Fibroblast of skin of abdomen (primary cell): Measurements from ENCODE around the gene PRPF40A. TPM values are rescaled to one million over a fixed set of nuclear protein-coding genes. Genes with fewer than 3 reads are reported as not detected.
"Not testable (repeated sequence)": the region's sequence is repeated elsewhere in the genome, so short reads cannot be mapped to it uniquely, and the experiment has no call there.

Experiments
- DNase-seq: peaks from one replicate; pipeline ENCODE4 v3.0.0-alpha.2; 2013
- polyA plus RNA-seq, 2 experiments: library from polyadenylated mRNA; unstranded; fragments of 120-200 nt; gene quantifications; one replicate each; pipeline ENCODE4 v1.2.1, GENCODE V29; 2013; ENCODE audit not compliant: insufficient read length in 2 of 2

Gene PRPF40A
- 92.4 TPM for polyA plus RNA-seq (2013, experiment 1 of 2; ENCODE audit: insufficient read length)
- 94.8 TPM for polyA plus RNA-seq (2013, experiment 2 of 2; ENCODE audit: insufficient read length)

GRCh38 chr2:152717228-152718075 is at the start of gene PRPF40A:
PRPF40A (minus strand) TSS chr2:152717461; CDS start chr2:152717439, 22 bp downstream.
- DNase-seq = peak; percentile 98

- peak; percentile 67 for DNase-seq
These were observed 49.7 kb upstream of the PRPF40A start for GRCh38 chr2:152766928-152767327.

DNA sequence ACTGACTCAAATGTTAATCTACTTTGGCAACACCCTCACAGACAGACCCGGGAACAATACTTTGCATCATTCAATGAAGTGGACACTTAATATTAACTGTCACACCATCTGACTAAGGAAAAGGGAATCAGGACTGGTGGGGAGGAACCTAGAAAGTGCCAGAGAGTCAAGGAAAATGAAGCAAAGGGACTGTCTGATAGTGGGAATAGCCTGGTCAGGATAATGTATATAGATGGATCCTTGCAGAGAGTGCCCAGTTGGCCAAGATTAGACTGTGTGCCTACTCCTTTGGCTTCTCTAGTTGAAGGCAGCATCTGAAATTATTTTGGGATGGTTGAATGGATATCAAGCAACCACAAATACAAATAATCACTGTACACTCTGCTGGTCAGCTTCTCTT is 46.4 kb upstream of the PRPF40A start:
- no peak for DNase-seq

DNA sequence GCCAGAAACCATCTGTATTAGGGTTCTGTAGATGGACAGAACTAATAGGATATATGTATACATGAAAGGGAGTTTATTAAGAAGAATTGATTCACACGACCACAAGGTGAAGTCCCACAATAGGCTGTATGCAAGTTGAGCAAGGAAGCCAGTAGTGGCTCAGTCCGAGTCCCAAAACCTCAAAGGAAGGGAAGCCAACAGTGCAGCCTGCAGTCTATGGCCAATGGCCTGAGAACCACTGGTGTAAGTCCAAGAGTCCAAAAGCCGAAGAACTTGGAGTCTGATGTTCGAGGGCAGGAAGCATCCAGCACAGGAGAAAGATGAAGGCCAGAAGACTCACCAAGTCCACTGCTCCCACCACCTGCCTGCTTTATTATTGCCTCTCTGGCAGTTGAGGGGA is 45.9 kb upstream of the PRPF40A start:
- DNase-seq = not testable (repeated sequence)

- DNase-seq = peak; percentile 67
These were observed 44.9 kb upstream of the PRPF40A start for GRCh38 chr2:152762202-152762601.

GRCh38 chr2:152761214-152761613 is 44.0 kb upstream of the PRPF40A start:
- DNase-seq = no peak

GRCh38 chr2:152759290-152760072 is 42.2 kb upstream of the PRPF40A start:
- no peak for DNase-seq

DNA sequence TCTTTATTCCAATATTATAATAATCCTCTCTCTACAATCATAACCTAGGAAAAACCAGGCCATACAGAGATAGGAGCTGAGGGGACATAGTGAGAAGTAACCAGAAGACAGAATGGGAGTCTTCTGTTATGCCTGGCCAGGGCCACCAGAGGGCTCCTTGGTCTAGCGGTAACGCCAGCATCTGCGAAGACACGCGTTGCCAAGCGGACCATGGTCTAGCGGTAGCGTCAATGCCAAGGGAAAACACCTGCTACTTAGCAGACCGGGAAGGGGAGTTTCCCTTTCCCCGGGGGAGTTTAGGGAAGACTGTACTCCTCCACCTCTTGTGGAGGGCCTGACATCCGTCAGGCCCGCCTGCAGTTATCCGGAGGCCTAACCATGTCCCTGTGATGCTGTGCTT is 37.8 kb upstream of the PRPF40A start:
- peak; percentile 17 for DNase-seq

- peak; percentile 47 for DNase-seq
These were observed 30.5 kb upstream of the PRPF40A start for GRCh38 chr2:152747751-152748150.

DNA sequence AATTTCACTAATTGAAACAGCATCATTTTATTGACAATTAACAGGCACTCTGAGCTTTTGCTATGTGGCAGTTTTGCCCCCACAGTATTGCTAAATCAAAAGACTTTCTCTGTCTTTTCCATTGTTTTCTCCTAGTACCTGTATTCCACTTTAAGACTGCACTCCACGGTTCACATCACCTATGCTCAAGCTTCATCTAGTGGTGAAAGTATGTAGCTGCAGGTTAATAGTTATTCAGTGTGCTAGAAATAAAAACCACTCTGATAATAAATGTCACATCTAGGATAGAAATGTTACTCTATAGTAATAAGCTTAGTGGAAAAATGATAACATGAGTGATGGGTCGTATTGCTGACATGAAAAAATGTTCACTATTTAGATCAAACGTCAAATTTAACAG is 25.7 kb upstream of the PRPF40A start:
- peak; percentile 3 for DNase-seq

DNA sequence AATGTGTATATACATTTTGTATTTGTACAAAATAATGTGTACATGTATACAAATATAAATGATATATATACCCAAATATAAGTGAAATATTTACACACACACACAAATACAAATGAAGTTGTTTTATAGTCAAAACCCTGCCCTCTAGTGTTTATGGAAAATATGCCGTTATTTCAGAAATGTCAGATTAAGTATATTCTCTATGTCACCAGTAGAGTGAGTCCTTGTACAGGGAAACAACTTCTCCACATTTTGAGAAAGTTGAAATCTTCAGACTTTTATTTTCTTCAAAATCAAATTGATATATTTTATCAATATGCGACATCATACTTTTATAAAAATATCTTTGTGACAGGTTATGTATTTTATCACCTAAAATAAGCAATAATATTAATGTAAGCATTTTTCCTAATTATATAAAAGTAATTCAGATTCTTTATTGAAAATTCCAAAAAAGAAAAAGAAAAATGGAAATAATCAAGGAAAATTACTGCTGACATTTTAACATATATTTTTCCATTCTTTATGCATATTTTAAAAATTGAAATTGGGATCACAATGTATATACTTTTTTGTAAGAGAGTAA is 23.6 kb upstream of the PRPF40A start:
- peak; percentile 54 for DNase-seq

- DNase-seq = not testable (repeated sequence)
These were observed 22.4 kb upstream of the PRPF40A start for GRCh38 chr2:152739705-152740104.

DNA sequence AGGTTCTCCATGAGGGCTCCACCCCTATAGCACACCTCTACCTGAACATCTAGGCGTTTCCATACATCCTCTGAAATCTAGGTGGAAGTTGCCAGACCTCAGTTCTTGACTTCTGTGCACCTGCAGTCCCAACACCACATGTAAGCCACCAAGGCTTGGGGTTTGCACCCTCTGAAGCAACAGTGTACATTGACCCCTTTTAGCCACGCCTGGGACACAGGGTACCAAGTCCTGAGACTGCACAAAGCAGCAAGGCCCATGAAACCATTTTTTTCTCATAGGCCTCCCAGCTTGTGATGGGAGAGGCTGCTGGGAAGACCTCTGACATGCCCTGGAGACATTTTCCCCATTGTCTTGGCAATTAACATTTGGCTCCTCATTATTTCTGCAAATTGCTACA is 21.2 kb upstream of the PRPF40A start:
- no peak for DNase-seq

DNA sequence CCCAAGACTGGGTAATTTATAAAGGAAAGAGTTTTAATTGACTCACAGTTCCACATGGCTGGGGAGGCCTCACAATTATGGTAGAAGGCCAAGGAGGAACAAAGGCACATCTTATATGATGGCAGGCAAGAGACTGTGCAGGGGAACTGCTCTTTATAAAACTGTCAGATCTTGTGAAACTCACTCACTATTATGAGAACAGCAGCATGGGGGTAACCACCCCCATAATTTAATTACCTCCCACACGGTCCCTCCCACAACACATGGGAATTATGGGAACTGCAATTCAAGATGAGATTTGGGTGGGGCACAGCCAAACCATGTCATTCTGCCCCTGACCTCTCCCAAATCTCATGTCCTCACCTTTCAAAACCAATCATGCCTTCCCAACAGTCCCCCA is 20.2 kb upstream of the PRPF40A start:
- DNase-seq = not testable (repeated sequence)

- no peak for DNase-seq
These were observed 13.5 kb upstream of the PRPF40A start for GRCh38 chr2:152730591-152731333.

DNA sequence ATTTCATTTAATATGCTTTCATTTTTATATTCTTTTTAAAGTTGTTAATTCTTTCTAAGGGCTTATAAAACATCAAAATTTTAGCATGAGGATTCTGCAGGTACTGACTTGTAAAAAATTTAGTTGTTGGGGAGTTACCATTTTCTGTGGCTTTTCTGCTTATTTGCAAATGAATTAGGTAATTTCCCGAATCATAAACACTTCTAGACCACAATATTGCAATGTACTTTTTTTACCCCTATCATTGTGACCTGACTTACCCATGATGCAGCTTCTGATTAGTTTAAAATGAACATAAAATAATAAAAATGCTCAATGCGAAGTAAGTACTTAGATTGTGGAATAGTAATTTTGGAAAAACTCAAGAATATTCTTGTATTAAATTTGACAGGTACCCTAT is 12.6 kb upstream of the PRPF40A start:
- no peak for DNase-seq

DNA sequence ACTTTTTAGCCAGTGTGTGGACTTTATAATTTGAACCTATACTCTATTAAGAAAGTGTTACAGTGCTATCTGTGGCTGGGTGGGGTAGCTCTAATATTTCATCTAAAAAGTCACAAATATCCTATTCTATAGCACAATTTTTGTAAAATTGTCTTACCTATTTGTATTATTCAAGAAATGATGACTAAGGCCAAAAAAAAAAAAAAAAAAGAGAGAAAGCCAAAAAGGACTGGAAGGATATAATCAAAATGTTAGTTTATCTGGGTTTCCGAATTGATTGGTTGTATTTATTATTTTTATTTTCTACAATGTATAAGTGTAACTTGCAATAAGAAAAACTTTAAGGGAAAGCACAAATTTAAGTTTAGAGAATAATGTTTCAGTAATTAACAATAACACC is 6.7 kb upstream of the PRPF40A start:
- DNase-seq = no peak

- not testable (repeated sequence) for DNase-seq
These were observed 5.4 kb upstream of the PRPF40A start for GRCh38 chr2:152722639-152723038.

- DNase-seq = no peak
These were observed 3.5 kb upstream of the PRPF40A start for GRCh38 chr2:152720794-152721193.

DNA sequence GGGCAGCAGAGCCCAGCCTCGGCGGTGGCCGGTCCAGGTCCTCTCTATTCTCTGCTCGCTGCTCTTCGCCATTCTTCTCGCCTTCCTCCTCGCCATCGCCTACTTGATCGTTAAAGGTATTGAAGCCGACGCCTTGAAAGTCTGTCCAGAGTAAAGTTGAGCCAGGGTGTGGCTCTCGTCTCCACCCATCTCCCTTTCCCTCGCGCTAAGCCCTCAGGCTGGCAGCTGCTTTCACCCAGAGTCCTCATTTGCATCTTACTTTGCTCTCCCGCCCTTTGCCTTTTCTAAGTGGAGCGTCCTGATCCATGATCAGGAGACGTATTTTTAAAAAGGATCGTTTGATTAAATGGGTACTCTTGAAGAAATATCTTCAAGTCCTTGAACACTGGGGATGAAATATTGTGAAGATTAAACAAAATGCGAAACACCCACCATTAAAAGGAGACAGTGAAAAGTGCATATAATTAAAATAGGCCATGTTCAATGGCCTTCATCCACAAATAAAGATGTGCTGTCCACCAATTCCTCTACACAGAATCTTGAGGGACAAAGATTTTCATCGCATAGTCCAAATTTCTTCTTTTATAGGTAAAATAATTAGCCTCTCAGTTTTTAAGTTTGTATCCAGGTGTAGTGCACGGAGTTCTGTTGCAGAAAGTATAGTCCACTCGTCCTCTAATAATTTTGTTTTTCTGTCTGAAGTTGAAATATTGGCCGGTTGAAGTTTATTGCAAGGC is 1.8 kb upstream of the PRPF40A start:
- peak; percentile 14 for DNase-seq

GRCh38 chr2:152718076-152718908 is 1.0 kb upstream of the PRPF40A start, which contains the start of gene ARL6IP6:
ARL6IP6 (plus strand) TSS chr2:152718620; CDS start chr2:152718625, 5 bp downstream.
- DNase-seq = peak; percentile 91
